ENCODE results near the gene STUM.

Gene STUM

DNA sequence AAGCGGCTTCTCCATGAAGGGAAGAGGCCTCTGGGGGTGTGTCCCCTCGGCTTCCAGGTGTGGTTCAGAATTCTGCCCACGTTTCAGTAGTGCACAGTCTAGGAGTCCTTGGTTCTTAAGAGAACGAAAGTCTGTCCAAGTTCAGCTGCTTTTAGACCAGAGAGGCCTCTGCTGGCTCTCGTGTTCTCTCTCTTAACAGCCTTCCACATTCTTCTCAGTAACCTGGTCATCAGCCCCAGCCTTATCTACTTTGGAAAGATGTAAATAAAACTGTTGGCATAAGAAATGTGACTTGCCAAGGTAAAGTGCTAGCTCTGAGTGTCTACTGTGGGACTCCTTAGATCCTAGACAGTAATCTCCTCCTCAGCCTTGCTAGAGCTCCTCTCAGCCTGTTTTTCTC, 15.3 kb upstream of the STUM start:
- DNase-seq (ENCODE audit: low spot score): no peak

- no peak for DNase-seq (ENCODE audit: low spot score)
These were observed 14.5 kb upstream of the STUM start for GRCh38 chr1:226534098-226534497.

GRCh38 chr1:226534645-226535044, 13.9 kb upstream of the STUM start:
- DNase-seq (ENCODE audit: low spot score): no peak

DNA sequence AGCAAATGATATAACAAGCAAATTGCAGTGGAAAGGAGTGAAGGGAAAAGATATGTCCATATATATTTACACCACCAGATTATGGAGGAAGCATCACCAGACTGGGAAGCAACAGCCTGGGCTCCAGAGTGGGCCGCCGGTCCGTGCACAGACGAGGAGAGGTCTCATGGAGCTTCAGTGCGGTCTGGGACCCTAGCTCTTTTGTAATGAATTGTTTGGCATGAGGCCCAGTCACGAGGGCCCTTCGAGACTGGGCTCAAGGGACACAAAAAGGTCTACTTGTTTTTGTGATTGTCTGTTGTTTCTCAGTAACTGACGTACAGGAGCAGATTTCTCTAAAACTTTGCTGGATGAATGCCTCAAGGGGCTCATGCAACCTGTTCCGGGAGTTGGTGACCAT, 12.9 kb upstream of the STUM start:
- no peak for DNase-seq (ENCODE audit: low spot score)

DNA sequence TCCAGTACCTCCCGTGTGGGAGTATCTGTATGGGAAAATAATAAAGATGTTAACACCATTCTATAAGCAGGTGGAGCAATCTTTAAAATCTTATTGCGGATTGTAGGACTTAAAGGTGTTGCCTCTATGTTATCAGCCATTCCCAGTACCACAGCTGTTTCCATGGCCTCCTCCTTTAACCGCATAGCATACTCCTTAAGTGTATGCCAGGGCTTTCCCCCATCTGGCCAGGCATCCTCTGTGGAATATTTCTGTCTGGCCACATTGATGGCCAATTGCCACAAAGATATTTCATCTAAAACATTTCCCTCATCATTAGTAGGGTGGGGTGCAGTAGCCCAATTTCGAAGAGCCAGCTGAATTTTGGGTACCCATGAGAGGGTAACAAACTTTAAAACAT, 7.3 kb upstream of the STUM start:
- DNase-seq (ENCODE audit: low spot score): no peak

- DNase-seq (ENCODE audit: low spot score): no peak
These were observed 6.6 kb upstream of the STUM start for GRCh38 chr1:226541631-226542622.

GRCh38 chr1:226542623-226543103, 5.9 kb upstream of the STUM start:
- DNase-seq (ENCODE audit: low spot score): no peak

DNA sequence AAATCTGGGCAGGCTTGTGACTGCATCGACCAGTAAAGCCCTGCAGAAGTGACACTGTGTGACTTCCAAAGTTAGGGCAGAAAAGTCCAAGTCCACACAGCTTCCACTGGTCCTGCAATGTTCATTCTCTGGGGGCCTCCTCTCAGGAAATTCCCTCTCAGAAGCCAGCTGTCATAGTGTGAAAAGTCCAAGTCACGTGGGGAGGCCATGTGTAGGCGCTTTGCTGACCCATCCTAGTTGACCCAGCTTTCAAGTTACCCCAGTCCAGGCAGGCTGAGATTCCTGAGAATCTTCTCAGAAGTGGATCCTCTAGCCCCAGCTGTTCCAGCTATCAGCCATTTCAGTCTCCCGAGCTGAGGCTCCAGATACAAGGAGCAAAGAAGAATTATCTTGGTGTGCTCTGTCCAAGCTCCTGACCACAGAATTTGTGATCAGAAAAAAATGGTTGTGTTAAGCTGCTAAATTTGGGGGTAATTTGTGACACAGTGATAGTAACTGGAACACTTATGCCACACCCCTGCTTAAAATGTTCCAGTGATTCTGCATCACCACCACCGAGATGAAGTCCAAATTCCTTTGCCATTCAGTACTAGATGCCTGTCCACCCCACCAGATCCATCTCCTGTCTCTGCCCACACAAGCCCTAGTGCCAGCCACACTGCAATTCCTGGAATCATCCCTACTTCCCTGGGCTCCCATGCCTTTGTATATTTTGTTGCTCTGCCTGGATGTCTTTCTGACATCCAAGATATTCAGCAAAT, 2.5 kb upstream of the STUM start:
- no peak for DNase-seq (ENCODE audit: low spot score)

GRCh38 chr1:226546926-226547325, 1.6 kb upstream of the STUM start:
- DNase-seq (ENCODE audit: low spot score): no peak

DNA sequence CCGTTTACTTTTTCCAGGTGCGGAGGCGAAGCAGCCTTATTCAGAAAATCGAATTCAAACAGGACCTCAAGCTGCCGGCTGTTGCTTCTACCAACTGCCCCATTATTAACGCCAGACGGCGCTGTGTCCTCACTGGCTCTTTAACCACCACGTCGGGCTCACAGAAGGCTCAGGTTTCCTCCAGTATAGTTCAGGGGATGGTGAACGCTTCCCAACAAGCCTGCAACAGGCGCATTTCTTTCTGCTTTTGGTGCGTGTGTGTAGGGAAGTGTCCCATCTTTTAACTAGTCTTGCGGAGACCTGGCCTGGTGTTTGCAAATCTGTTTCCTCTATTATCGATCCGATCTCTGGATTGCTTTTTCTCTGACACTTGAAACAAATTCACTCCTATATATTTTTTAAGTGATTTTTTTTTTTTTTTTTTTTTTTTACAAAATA, 791 bp upstream of the STUM start:
- DNase-seq (ENCODE audit: low spot score): peak; percentile 79

DNA sequence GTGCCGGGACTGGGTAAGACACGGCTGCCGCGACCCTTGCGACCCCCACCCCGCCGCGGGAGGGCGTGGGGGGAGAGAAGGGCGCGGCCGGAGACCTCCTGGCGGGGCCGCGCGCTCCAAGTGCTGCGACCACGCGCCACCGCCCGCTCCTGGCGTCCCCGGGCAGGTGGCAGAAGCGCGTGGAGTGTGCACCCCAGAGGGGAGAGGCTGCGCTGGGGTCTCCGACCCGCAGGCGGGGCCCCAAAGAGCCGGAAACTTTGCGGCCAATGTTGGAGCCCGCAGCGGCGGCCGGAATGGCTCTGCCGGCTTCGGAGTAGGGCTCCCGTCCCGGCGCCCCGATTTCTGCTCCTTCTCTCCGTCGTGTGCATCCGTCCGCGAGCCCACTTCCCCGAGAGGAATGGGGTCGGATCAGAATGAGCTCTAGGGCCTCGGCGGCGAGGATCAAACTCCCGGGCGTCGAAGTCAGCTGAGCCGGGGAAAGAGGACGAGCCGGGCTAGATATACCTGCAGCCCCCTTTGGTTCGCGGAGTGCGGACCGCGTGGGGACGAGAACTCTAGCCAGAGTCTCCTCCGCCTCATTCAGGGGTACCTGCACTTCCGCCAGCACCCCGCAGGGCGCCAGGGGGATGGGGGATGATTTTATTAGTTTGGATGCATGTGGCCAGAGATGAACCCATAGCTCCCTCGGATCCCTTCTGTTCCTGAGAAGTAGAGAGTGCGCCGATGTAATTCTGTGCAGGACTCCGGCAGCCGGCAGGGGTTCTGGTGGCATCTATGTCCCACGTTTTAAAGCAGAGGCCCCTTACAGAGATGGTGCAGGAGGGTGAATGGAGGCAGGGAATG, 751 bp downstream of the STUM start:
- DNase-seq (ENCODE audit: low spot score): no peak

DNA sequence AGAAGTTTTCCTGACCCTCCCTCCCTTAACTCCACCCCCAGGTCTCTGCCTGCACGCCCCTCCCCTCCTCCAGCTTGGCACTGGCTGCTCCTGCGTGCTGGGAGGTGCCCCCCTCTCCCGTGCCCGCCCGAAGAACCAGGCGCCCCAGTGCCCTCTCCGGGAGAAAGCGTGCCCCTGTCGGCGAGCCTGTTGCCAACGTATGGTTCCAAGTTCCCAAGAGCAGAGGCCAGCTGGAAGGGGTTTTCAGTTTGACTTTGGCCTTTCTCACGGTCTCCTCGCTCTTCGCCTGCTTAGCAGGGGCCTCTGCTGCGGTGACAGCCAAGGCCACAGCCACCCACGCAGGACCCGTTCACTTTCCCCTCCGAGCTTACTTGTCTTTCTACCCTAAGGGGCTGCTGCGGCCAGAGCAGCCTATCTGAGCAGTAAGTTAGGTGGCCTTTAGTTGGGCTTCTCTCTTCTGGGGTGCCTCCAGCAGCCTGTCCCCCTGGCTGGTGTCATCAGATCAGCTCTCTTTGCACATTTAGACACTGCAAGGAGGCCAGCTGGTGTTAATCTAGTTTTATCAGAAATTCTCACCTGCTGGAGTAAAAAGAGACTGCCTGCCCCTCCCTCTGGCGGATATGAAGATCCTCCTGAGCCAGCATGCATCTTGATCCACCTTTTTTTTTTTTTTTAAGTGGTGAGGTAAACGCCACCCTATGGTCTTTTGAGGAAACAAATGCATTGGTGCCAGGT, 1.5 kb downstream of the STUM start:
- no peak for DNase-seq (ENCODE audit: low spot score)

GRCh38 chr1:226550672-226551041, 2.1 kb downstream of the STUM start:
- DNase-seq (ENCODE audit: low spot score): no peak

DNA sequence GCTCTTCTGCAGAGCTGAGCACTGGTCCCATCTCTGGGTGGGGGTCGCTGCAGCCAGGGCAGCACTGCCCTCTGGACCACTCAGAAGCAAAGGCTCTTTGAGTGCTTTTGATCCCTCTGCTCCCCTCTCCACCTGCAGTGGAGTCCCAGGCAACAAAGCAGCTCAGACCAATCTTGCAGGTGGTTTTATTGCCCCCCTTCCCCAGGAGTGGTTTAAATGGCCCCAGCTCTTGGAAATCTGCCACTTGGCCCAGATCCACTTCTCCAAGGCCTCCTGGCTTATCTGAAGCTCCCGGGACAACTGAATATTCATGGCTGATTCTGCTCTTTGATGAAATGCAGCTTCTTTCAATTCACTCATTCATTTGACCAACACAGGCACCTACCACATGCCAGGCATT, 2.7 kb downstream of the STUM start:
- DNase-seq (ENCODE audit: low spot score): no peak

DNA sequence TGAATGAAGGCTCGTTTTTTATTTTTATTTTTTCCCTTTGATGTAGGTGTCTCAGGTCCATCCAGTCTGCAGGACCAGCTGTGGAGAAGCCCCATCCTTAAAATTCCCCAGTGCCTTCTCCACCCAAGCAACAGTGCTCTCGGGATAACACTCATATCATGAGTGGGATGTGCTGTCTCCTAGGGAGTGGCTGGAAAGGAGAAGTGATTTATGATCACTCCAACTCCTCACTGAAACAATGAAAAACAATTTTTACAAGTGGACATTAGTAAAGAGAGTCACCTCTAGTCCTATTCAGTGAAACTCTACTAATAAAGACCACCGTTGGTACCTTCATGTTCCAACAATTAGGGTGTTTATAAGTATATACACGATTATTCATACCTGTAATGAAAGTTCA, 3.5 kb downstream of the STUM start:
- DNase-seq (ENCODE audit: low spot score): no peak

GRCh38 chr1:226553266-226553923, 4.8 kb downstream of the STUM start:
- DNase-seq (ENCODE audit: low spot score): no peak

GRCh38 chr1:226553924-226554282, 5.3 kb downstream of the STUM start:
- DNase-seq (ENCODE audit: low spot score): no peak

- no peak for DNase-seq (ENCODE audit: low spot score)
These were observed 6.5 kb downstream of the STUM start for GRCh38 chr1:226555092-226555491.

GRCh38 chr1:226557424-226557823, 8.9 kb downstream of the STUM start:
- DNase-seq (ENCODE audit: low spot score): no peak

DNA sequence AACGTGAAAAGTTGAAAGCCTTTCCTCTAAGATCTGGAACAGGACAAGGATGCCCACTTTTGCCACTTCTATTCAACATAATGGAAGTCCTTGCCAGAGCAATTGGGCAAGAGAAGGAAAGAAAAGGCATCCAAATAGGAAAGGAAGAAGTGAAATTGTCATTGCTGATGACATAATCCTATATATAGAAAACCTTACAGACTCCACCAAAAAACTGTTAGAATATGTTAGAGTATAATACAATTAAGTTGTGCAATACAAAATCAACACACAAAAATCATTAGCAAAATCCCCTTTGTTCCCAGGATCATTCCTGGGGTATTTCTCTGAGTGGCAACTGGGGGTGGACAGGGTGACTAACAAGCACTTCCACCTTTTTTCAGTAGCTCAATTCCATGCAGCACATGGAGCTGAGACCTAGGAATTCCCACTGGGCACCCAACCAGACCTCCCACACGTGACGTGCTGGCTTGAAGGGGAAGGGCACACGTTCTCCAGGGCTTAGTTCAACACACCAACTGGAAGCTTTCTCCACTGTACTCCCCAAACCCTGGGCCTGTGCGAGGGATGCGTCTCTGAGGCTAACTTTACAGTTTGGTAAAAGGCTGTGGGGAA, 9.6 kb downstream of the STUM start:
- no peak for DNase-seq (ENCODE audit: low spot score)

- DNase-seq (ENCODE audit: low spot score): no peak
These were observed 11.7 kb downstream of the STUM start for GRCh38 chr1:226560243-226560642.
